GM18870 (cell line): ENCODE results near the gene NIBAN1.

ENCODE experiments used
- ATAC-seq: cut with Tn5 transposase; IDR thresholded peaks from one replicate; pipeline ENCODE4 v1.9.1; 2021; ENCODE audit warnings: moderate library complexity; ENCODE audit not compliant: unreplicated experiment

The NIBAN1 gene

DNA sequence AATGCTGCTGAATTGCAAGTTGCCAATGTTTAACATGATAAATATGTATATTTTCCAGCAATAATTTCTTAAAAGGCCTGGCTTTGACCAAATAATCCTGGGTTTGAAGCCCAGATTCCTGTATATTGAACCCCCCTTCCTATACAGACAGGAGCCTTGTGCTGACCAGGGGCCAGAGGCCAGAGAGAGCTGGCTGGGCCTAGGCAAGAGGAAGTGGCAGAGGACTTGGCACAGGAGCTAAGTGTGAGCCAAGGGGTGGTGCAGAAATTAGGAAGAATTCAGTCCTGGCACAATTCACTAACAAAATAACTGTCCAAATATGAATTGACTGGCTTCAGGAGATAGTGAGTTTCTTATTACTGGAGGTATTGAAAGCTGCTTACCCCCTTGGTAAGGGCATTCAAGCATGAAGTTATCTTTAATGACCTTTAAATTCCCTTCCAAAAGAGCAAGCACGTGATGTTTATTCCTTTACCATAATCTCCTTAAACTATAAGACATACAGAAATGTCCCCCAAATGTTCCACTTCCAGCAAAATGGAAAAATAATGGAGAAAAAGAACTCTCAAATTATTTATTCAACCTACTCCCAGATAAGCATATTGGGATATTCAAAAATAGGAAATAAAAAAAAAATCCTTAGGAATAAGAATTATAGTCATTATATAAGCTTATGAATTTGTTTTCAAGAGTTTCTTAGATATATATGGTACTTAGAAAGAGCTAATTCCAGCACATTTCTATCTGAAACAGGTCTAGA is 26.6 kb downstream of the NIBAN1 start:
- ATAC-seq = no peak

DNA sequence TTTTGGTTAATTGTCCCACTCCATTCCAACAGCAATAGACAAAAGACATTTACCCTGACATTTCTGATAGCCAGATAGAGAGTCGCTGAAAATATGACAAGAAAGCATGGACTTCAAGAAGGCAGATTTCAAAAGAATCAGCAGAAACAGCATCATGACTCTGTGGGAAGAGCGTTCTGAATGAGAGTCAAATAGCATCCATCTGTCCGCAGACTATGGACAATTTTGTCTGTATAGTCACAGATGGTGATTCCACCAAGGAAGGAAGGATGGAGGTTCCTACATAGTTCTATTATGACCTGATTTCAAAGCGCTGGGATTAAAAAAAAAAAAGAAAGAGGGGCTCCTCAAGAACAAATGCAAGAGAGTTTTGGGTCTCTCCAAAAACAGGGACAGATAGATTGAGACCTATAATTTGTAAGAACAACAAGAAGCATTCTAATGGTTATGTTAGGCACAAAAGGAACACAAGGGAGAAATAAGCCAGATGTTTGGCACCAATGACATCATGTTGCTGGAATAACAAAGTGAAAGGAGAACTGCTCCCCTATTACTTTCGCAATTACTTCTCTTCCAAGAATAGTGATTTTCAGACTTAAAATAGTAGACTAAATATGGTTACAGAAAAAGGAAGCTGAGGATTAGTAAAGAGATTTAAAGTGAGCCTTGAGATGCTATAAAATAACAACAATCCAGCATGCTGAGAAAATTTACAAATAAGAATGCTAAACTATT is 28.5 kb downstream of the NIBAN1 start:
- peak; percentile 59 for ATAC-seq

DNA sequence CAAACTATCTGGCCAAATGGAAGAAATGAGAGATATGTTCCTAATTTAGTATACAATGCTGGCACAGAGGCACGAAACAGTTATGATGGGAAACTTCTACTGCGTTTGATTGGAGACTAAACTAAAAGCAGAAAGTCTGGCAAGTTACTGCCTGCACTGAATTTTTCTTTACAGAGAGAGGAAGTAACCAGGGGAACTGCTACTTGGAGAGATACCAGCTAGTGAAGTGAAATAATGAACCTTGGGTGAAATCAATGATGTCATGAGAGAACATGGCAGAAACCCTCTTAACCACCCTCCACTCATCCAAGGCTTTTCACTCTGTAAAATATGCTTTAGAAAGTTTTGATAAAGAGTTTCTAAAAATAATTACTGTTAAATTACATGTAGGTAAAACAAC is 29.3 kb downstream of the NIBAN1 start:
- peak; percentile 54 for ATAC-seq

DNA sequence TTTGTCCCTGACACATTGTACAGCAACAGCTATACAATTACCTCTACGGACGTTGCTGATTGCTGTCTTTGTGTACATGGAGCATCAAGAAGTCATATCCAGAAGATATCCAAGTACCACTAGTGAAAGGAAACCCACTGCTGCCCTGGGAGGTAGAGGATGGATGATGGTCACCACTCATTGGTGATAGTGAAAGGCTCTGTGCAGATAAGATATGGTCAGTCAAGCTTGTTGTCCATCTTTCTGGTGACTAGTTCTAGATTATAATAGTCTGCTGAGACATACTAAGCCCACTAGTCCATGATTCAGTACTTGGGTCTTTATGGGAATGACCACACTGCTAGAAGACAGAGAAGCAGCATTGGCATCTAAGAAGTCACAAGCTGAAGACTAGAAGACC is 30.3 kb downstream of the NIBAN1 start:
- no peak for ATAC-seq

DNA sequence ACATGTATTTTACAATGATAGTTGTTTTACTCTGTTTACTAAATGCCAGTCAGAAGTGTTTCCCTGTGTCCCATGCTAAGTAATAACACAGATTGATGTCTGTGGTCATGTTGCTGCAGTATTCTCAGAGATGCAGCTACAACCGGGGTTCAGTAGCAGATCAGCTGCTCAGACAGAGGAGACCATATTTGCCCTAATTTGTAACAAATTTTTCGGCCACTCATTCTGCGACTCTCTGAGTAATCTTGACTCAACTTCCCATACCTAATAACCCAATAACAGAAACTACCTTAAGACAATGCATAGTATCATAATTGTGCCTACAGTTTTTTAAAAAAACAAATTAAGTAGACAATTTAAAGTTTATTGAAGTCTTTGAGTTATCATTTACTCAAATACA is 32.6 kb downstream of the NIBAN1 start:
- peak; percentile 71 for ATAC-seq

DNA sequence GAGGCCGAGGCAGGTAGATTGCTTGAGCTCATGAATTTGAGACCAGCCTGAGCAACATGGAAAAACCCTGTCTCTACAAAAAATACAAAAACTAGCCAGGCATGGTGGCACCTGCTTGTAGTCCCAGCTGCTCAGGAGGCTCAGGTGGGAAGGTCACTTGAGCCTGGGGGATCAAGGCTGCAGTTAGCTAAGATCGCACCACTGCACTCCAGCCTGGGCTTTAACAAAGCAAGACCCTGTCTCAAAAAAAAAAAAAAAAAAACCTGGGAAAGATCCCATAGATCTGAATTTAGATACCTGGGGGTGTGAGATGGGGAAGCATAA is 32.9 kb downstream of the NIBAN1 start:
- peak; percentile 3 for ATAC-seq

DNA sequence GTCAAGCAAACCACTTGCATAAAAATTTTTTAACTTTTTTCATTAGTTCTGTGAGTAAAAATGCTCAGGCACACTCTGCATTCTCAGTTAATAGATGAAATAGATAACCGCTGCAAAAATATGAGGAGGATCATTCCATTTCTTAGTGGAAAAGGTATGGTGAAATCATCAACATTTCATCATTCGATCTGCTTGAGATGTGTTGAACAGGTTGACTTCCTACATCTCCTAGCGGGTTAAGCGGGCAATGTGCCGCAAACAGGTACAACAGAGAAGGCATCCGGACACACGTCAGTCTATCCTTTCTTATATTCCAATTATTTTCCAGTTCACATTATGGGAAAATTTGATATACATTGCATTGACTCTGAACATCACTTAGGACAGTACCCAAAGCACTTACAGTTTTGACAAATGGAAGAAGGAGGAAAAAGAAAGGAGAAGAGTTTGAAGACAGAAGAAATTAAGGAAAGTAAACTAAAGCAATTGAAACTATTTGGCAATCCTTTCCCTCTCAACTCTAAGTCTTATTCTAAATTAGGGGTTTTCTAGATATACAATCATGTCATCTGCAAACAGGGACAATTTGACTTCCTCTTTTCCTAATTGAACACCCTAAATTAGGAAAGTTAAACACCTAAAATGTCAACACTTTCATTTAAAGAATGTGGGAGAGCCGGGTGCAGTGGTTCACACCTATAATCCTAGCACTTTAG is 33.5 kb downstream of the NIBAN1 start:
- ATAC-seq = no peak

DNA sequence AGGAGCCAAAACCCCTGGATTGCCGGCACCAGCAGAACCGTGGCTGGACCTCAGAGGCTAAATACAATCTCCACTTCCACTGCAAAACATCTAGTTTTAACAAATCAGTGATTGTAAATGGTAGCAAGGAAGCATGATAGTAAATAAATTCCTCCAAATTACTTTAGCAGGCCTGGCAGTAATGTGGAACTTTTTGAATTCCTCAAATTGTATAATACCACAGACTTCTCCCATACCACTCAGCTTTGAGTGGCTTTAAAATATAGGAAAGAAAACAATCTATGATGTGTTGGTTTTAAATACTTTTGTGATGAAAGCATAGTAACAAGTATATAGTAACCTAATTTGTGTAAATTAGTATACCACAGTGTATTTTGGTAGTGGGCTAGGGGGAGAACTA is 34.1 kb downstream of the NIBAN1 start:
- ATAC-seq = no peak

DNA sequence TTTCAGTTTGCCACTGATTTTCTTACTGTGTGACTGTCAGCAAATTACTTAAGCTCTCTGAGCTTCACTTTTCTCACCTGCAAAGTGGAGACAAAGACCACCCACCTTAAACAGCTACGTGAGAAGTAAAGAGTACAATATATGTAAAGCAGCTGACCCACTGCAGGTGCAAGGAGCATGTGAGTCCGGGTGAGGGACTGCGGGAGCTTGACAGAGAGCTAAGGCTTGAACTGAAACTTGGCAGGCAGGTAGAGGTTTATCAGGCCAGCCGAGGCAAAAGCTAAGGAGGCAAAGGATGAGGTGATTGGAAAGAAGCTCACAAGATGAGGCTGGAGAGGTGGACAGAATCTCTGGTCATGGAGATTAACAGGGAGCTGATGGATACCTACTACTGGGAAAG is 36.6 kb downstream of the NIBAN1 start:
- ATAC-seq = no peak

DNA sequence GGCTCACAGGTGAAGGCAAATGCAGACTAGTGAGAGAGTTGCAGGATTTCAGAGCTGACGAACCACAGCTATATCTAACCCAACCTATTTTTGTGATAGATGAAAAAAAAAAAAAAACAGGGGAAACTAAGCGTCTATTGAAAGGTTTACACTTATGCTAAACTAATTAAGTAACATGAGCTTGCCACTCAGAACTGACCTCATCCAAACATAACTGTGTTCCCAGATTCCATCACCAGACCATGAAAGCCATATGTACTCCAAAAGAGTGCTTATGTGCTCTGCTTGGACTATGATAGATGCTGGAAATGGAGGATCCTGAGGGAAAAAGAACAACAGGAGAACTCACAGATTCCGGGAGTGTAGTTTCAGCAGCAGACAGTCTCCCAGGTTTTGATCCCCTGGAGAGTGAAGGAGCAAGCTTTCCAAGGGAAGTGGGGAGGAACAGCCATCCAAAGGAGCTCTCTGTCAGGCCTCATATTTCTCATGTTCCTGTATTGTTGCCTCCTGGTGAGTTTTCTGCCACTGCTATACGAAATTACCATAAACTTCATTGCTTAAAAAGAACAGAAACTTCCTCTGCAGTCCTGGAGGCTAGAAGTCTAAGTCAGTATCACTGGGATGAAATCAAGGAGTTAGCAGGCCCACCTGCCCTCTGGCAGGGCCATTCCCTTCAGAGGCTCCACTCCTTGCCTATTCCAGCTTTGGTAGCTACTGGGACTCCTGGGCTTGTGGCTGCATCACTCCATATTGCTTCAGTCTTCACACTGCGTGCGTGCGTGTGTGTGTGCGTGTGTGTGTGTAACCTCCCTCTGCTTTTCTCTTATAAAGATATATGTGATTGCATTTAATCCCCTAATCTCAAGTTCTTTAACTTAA is 38.1 kb downstream of the NIBAN1 start:
- ATAC-seq = no peak

DNA sequence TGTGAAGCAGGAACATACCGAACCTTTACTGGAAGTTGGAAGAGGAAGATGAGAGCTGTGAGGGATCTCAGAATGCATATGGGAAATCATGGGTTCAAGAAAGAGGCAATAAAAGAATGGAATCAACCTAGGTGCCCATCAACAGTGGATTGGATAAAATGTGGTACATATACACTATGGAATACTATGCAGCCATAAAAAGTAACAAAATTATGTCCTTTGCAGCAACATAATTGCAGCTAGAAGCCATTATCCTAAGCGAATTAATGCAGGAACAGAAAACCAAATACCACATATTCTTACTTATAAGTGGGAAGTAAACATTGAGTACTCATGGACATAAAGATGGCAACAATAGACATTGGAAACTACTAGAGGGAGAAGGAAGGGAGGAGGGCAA is 40.4 kb downstream of the NIBAN1 start:
- no peak for ATAC-seq

DNA sequence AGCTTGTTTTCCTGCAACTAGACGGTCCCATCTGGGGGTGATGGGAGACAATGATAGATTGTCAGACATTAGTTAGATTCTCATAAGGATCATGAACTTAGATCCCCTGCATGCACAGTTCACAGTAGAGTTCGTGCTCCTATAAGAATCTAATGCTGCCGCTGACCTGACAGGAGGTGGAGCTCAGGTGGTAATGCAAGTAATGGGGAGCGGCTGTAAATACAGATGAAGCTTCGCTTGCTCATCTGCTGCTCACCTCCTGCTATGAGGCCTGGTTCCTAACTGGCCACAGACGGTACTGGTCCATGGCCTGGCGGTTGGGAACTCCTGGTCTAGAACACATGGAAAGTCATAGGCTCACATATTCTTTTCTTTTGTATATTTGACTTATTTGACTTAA is 42.0 kb downstream of the NIBAN1 start:
- ATAC-seq = no peak

DNA sequence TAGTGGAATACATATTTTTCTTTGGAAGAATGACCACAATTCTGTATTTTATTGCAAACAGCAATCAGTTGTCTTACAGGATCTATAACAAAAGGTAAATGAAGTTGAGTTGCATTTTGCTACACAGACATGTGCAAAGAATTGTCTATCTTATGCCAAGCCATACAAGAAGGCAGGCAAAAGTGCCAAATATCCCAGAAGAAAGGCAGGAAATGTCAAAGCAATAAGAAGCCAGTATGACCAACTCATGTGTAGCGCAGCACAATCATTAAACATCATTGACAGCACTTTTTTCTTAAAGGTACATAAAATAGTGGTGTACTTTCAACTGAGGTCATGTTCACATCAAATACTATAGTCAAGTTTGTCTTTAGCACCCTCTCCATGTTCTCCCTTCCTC is 42.7 kb downstream of the NIBAN1 start:
- no peak for ATAC-seq

DNA sequence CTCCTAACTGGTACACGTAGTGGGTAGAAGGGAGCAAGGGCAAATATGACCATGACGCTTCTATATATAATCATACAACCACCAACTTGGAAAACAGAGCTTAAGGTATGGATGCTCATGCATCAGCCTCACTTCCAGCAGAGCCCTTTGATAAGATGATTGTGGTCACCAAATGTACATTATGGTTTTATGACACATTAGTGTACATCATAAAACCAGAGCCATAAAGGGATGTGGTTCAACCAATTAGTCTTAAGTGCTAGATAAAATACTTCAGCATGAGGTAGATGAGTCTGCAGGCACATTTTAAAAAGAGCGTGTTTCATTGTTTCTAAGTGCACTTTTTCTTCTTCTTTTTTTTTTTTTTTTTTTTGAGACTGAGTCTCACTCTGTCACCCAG is 43.7 kb downstream of the NIBAN1 start:
- ATAC-seq = no peak

DNA sequence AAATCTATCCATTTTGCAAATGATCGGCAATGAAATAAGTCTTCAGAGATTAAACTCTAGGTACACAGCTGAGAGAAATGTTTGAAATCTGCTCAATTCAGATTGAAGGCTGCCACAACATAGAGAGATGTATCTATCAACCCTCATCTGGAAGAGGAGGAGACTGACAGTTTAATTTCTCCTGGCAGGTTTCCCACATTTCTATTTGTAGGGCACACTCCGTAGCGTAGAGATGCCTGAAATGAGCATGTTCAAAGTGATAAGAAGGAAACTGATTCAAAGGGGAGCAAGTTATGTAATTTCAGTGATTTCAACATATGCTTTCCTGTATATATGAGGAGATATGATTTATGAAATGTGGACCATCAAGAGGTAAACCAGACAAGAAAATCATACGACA is 44.1 kb downstream of the NIBAN1 start:
- ATAC-seq = no peak

DNA sequence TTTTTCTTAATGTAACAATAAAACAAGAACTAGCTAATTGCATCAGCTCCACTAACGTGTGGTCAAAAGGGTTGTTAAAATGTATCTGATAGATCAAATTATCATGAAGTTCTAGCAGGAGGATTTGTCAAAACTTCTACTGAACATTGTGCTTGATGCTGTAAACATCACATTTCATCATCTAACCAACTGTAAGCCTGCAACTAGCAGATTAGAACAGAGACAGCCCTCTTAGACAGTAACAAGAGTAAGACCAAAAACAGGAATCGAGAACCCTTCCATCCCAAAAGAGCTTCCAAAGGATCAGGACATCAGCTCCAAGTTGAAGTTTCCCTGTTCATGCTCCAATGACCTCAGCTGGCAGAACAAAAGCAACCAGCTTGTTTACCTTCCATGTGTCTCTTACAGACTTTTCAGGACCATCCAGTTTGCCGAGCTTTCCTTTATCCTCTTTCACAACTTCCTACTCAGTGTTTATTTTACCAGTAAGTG is 44.6 kb downstream of the NIBAN1 start:
- ATAC-seq = no peak

DNA sequence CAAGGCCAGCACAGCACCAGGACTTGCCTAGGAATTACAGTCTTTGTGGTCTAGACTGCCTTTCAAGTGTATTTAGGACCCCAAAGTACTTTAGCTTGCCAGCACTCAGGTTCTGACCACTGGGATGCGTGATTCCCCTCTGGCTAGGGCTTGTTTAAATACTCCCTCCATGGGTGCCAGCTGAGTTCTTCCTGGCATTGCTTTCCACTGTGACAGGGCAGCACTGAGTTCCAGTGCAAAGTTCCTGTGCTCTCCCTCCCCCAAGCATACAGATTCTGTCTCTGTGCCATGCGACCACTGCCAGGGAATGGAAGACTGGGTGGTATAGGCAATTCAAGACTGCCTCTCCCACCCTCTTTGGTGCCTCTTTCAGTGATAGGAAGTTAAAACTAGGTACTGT is 45.9 kb downstream of the NIBAN1 start:
- no peak for ATAC-seq
